Tibial nerve (tissue), 4 donors: Measurements from ENCODE around the gene ZNF311.

Experiments used
- CTCF ChIP-seq, 5 experiments: fragments of 200-600 bp in 3 of 5; fragments of 450-650 bp in 2 of 5; sonication (generic) in 3 of 5; IDR thresholded peaks; one replicate each; pipeline ENCODE4 v1.5.1; 2016 to 2019; ENCODE audit warnings: antibody characterized with exemption in 5 of 5, mild to moderate bottlenecking in 3 of 5, moderate library complexity in 2 of 5
- EP300 ChIP-seq, 2 donors: sonication (generic); formaldehyde crosslinking; IDR thresholded peaks; one replicate each; pipeline ENCODE4 v1.6.1; 2017; ENCODE audit warnings: antibody characterized with exemption in 2 of 2, mild to moderate bottlenecking in 1 of 2
- POLR2A ChIP-seq, 2 donors: fragments of 450-650 bp; IDR thresholded peaks; one replicate each; pipeline ENCODE4 v1.6.1; 2017; ENCODE audit warnings: antibody characterized with exemption in 2 of 2, mild to moderate bottlenecking in 2 of 2, moderate library complexity in 2 of 2

- TF ChIP-seq EP300 (IDR thresholded peaks at IDR 0.05) (no peak), CTCF (IDR thresholded peaks at IDR 0.05) (no peak), POLR2A (IDR thresholded peaks at IDR 0.05) (no peak)
Measured at GRCh38 chr6:28980137-28980851, 24.8 kb downstream of the ZNF311 start.
